NCI-H526 (cell line): ENCODE measurements around the gene LPIN2.
"Not testable (repeated sequence)": the region's sequence is repeated elsewhere in the genome, so short reads cannot be mapped to it uniquely, and the experiment has no call there.

Source experiments
- DNase-seq, 2 experiments: peaks; one replicate each; lab custom pipeline; 2025; lab: John Stamatoyannopoulos, UW

LPIN2 gene

DNA sequence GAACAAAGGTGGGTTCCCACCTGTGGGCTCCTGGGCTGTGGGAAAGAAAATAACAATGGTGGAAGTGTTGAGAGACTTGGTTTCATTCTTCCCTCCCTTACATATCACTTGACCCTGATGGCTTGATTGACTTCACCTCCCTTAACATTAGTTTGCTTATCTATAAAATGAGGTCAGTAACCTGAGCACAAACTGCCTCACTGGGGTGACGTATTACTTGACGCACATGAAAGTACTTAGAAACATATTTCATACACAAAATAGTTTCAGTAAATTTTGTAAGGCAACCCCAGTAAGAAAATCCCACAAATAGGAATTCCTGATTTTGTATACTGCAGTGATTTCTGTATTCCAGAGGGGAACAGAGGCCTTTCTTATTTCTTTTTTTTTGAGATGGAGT is 29.4 kb upstream of the LPIN2 start:
- no peak for DNase-seq

DNA sequence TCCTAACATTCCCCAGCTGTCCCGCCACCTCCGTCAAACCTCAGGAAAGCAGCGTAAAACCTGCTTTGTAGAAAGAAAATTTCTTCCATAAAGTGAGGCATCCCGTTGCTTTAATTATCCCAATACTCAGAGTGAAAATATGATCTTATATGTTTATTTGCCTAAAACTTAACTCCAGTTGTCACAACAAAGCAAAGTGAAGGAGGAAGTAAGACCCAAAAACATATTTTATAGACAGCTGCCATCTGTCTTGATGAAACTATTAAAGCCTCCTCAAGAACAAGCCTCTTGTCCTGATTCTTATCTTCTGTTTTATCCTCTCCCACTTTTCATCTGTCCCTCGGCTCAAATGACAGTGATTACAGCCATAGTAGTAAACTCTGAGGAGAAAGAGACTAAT is 28.9 kb upstream of the LPIN2 start:
- DNase-seq: no peak

GRCh38 chr18:3040881-3041280 is 27.9 kb upstream of the LPIN2 start:
- DNase-seq: no peak

DNA sequence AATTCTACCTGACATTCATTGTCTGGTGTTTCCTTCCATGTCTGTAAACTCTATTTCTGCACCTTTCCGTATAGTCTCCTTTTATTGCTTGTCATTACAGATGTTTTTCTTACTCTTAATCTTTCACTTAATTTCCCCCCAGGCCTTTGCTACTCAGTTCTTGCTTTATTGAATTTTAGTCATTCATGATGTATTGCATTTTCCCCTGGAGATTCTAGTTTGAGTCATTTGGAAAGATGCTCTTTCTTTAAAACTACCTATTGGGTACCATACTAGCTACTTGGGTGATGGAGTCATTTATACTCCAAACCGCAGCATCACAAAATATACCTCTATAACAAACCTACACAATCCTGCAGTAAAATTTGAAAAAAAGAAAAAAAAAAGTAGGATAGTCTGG is 27.2 kb upstream of the LPIN2 start:
- DNase-seq: no peak

GRCh38 chr18:3037423-3037915 is 24.5 kb upstream of the LPIN2 start:
- DNase-seq: no peak

DNA sequence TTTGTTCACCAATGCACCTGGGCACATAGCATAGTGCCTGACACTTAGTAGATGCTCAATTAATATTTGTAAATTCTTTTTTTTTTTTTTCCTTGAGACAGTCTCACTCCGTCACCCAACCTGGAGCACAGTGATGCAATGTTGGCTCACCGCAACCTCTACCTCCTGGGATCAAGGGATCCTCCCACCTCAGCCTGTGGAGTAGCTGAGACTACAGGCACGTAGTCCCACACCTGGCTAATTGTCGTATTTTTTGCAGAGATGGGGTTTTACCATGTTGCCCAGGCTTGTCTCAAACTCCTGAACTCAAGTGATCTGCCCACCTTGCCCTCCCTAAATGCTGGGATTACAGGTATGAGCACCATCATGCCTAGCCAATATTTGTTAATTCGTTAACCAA is 23.2 kb upstream of the LPIN2 start:
- no peak for DNase-seq

DNA sequence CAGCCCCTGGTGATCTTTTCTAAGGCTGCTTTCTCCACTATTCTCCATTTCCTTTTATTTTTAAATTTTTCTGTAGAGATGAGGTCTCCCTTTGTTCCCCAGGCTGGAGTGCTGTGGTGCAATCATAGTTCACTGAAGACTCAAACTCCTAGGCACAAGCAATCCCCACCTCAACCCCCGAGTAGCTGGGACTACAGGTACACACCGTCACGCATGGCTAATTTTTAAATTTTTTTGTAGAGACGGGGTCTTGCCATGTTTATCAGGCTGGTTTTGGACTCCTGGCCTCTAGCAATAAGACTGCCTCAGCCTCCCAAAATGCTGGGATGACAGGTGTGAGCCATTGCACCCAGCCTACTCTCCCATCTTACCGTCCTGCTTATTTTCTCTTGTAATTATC is 22.7 kb upstream of the LPIN2 start:
- DNase-seq: no peak

GRCh38 chr18:3032721-3033120 is 19.8 kb upstream of the LPIN2 start:
- DNase-seq: no peak

GRCh38 chr18:3029215-3029952 is 16.4 kb upstream of the LPIN2 start:
- no peak for DNase-seq

GRCh38 chr18:3028115-3028514 is 15.2 kb upstream of the LPIN2 start:
- DNase-seq: not testable (repeated sequence)

GRCh38 chr18:3027370-3027891 is 14.5 kb upstream of the LPIN2 start:
- DNase-seq: no peak

DNA sequence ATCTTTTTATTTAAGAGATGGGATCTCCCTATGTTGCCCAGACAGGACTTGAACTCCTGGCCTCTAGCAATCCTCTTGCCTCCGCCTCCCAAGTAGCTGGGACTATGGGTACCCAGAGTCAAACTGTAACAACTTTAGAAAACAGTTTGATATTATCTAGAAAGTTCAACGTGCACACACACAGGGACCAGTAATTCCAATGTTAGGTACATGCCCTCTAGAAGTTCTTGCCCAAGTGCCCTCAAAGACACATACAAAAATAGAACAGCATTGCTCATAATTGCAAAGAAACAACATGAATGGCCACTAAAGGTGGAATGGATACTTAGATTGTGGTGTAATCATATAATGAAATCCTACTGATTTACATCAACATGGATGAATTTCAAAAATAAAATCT is 12.6 kb upstream of the LPIN2 start:
- no peak for DNase-seq

DNA sequence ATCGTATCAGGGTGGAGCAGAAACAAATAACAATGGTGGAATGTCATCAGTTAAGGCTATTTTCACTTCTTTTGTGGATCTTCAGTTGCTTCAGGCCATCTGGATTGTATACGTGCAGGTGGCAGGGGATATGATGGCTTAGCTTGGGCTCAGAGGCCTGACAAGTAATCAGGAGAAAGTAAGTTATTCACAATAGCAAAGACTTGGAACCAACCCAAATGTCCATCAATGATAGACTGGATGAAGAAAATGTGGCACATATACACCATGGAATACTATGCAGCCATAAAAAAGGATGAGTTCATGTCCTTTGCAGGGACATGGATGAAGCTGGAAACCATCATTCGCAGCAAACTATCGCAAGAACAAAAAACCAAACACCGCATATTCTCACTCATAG is 10.7 kb upstream of the LPIN2 start:
- not testable (repeated sequence) for DNase-seq

GRCh38 chr18:3016585-3017297 is 3.8 kb upstream of the LPIN2 start:
- no peak for DNase-seq

GRCh38 chr18:3015851-3016250 is 2.9 kb upstream of the LPIN2 start:
- no peak for DNase-seq

DNA sequence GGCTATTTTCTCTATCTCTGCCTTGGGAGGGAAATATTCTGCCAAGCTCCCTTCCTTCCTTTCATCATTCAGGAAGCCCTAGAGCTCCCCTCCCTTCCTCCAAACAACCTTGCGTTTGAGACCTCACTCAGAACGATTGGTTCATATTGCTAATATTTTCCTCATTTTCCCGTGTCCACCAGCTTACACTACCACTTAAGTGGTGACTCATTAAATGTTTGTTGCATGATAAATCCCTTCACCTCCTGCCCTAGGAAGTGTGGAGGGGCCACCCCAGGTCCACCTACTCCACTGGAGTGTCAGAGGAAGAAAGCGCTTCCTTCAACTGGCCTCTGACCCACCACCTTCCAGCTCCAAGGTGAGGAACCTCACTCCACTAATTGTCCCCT is 2.3 kb upstream of the LPIN2 start:
- no peak for DNase-seq

DNA sequence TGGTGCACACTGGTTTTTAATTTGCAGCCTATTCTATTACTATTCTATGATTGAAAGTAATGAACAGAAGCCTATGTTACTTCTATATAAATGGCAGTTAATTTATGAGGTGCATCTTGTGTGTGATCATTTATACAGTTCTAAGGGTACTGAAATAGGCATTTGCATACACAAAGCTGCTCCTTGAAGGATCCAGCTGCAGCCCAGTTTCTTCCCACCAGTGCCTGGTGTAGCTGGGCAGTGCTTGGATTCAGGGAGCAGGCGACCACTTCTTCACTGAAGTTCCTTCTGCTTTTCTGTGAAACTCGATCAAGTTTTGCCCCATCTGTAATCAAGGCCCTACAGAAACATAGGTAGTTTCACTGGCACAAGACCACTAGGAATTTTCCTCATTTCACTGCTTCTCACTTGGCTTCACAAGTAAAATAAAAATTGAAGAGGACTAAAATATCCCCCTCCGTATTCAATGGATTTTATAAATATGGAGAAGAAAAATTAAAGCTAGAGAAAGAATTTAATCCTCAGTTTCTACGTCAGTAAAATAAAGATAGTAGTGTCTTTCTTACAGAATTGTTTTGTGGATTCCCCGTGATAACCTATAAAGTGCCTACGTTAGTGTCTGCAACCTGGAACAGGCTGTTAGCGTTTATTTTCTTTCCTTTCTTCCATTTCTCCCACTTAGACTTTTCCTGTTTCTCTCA is 1.7 kb upstream of the LPIN2 start:
- DNase-seq: no peak

- peak in 1 of 2 experiments; percentile 64 for DNase-seq
These were observed 564 bp downstream of the LPIN2 start for GRCh38 chr18:3012136-3013023.

GRCh38 chr18:3010086-3010485 is 2.9 kb downstream of the LPIN2 start:
- no peak for DNase-seq

DNA sequence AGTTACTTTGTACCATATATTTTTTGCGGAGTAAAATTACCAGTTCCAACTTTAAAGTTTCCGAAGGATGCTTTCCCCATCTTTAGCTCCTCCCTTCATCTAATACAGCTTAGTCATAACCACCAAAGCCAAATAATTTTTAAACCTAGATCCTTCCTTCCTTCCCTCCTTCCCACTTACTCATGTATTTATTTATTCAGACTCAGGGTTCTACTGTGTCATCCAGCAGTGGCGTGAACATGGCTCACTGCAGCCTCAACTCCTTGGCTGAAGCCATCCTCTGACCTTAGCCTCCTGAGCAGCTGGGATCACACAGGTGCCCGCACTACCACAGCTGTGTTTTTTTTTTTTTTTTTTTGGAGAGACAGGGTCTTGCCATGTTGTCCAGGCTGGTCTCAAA is 4.4 kb downstream of the LPIN2 start:
- no peak for DNase-seq

DNA sequence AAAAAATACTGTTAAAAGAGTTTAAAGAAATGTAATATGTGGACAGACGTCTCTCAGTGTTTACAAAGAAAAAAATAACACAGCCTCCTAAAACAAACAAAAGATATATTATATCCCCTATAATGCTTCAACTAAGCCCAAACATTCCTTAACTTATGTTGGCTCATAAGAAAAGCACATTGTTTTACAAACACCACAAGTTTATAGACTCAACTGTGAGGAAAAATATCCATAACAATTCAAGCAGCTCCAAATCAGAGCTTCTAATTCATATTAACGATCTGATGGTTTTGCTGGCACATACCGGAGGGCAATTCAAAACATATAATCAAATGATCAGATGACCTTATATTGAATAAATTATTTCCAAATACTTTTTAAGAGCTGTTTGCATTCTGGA is 5.5 kb downstream of the LPIN2 start:
- DNase-seq: no peak

DNA sequence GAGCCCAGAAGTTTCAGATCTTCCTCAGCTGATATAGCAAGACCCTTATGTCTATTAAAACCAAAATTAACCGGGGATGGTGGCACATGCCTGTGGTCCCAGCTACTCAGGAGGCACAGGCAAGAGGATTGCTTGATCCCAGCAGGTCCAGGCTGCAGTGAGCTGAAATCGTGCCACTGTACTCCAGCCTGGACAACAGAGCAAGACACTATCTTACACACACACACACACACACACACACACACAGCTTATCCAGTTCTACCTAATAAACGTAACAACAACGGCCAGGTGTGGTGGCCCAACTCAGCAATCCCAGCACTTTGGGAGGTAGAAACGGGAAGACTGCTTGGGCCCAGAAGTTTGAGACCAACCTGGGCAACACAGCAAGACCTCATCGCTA is 7.5 kb downstream of the LPIN2 start:
- no peak for DNase-seq
